WTC11 (cell line): ENCODE results near the gene MED9. TPM values are rescaled to one million over a fixed set of nuclear protein-coding genes. Genes with fewer than 3 reads are reported as not detected.

Experiments
- ATAC-seq: fragments of 200-7000 bp; cut with Tn5 transposase; 2 replicates; pipeline ENCODE4 v1.10.0; 2021; ENCODE audit warnings: mild to moderate bottlenecking, moderate library complexity
- CTCF ChIA-PET: fragments of 300-600 bp; sonication (Branson Sonifier 250); formaldehyde crosslinking; loops from one replicate; lab custom pipeline; 2021; ENCODE audit warnings: antibody characterized with exemption; lab: Charles Lee
- POLR2A ChIA-PET: fragments of 350-600 bp; sonication (Branson Sonifier 250); formaldehyde crosslinking; loops from one replicate; lab custom pipeline; 2021; ENCODE audit warnings: antibody characterized with exemption; lab: Charles Lee
- DNase-seq: peaks from one replicate; pipeline ENCODE4 v3.0.0; 2021; ENCODE audit warnings: low spot score
- H3K27ac Mint-ChIP-seq: 2 replicates; pipeline ENCODE4 v1.8.0; 2021; ENCODE audit warnings: mixed read lengths
- H3K27me3 Mint-ChIP-seq: 2 replicates; pipeline ENCODE4 v1.8.0; 2021; ENCODE audit warnings: low read depth, mild to moderate bottlenecking, moderate library complexity, mixed read lengths
- H3K36me3 Mint-ChIP-seq: 2 replicates; pipeline ENCODE4 v1.8.0; 2021; ENCODE audit warnings: mixed read lengths
- H3K4me1 Mint-ChIP-seq: 2 replicates; pipeline ENCODE4 v1.8.0; 2022; ENCODE audit warnings: mixed read lengths
- H3K4me3 Mint-ChIP-seq: 2 replicates; pipeline ENCODE4 v1.8.0; 2021; ENCODE audit warnings: mild to moderate bottlenecking, moderate library complexity, mixed read lengths
- H3K9me3 Mint-ChIP-seq: 2 replicates; pipeline ENCODE4 v1.8.0; 2021; ENCODE audit warnings: mixed read lengths
- FOXJ3 ChIP-seq: sonication (generic); formaldehyde crosslinking; IDR thresholded peaks from 2 replicates; pipeline ENCODE4 v1.9.0; 2021; ENCODE audit warnings: missing genetic modification reagents, mild to moderate bottlenecking, borderline replicate concordance
- IRF2 ChIP-seq: sonication (generic); formaldehyde crosslinking; IDR thresholded peaks from 2 replicates; pipeline ENCODE4 v1.8.0; 2022; ENCODE audit warnings: low read depth, missing genetic modification reagents, borderline replicate concordance
- KAT7 ChIP-seq: sonication (generic); formaldehyde crosslinking; IDR thresholded peaks from 2 replicates; pipeline ENCODE4 v1.8.1; 2023; ENCODE audit warnings: missing genetic modification reagents, mild to moderate bottlenecking, borderline replicate concordance
- PREB ChIP-seq: sonication (generic); formaldehyde crosslinking; IDR thresholded peaks from 2 replicates; pipeline ENCODE4 v1.8.1; 2022; ENCODE audit warnings: mild to moderate bottlenecking, missing genetic modification reagents, moderate library complexity, borderline replicate concordance
- SMAD3 ChIP-seq: sonication (generic); formaldehyde crosslinking; IDR thresholded peaks from 2 replicates; pipeline ENCODE4 v1.8.0; 2022; ENCODE audit warnings: missing genetic modification reagents, mild to moderate bottlenecking, borderline replicate concordance
- STAT6 ChIP-seq: sonication (generic); formaldehyde crosslinking; conservative IDR thresholded peaks from 2 replicates; pipeline ENCODE4 v1.8.1; 2023; ENCODE audit warnings: mild to moderate bottlenecking, low read depth, missing genetic modification reagents, moderate library complexity
- TCF7 ChIP-seq: sonication (generic); formaldehyde crosslinking; IDR thresholded peaks from 2 replicates; pipeline ENCODE4 v1.8.0; 2022; ENCODE audit warnings: mild to moderate bottlenecking, low read depth, missing genetic modification reagents, moderate library complexity
- ZNF121 ChIP-seq: sonication (generic); formaldehyde crosslinking; IDR thresholded peaks from 2 replicates; pipeline ENCODE4 v1.8.0; 2023; ENCODE audit warnings: missing genetic modification reagents
- ZNF263 ChIP-seq: sonication (generic); formaldehyde crosslinking; IDR thresholded peaks from 2 replicates; pipeline ENCODE4 v1.8.1; 2022; ENCODE audit warnings: low read depth, mild to moderate bottlenecking, moderate library complexity, missing genetic modification reagents
- ZNF281 ChIP-seq: sonication (generic); formaldehyde crosslinking; IDR thresholded peaks from 2 replicates; pipeline ENCODE4 v1.8.0; 2023; ENCODE audit warnings: mild to moderate bottlenecking, missing genetic modification reagents
- total RNA-seq: library from RNA; stranded (reverse); gene quantifications from 3 replicates; pipeline ENCODE4 v1.2.3, GENCODE V29; 2021
- TF ChIP-seq, protein P1 (sequence below): sonication (generic); formaldehyde crosslinking; IDR thresholded peaks from 2 replicates; pipeline ENCODE4 v1.8.1; 2023; ENCODE audit warnings: mild to moderate bottlenecking, missing genetic modification reagents, moderate library complexity
- TF ChIP-seq, protein P2 (sequence below): sonication (generic); formaldehyde crosslinking; IDR thresholded peaks from 2 replicates; pipeline ENCODE4 v1.8.1; 2023; ENCODE audit warnings: mild to moderate bottlenecking, moderate library complexity, missing genetic modification reagents
- TF ChIP-seq, protein P3 (sequence below): sonication (generic); formaldehyde crosslinking; IDR thresholded peaks from 2 replicates; pipeline ENCODE4 v1.8.0; 2023; ENCODE audit warnings: missing genetic modification reagents, mild to moderate bottlenecking, borderline replicate concordance
- TF ChIP-seq, protein P4 (sequence below): sonication (generic); formaldehyde crosslinking; IDR thresholded peaks from 2 replicates; pipeline ENCODE4 v1.8.0; 2022; ENCODE audit warnings: mild to moderate bottlenecking, missing genetic modification reagents

Gene MED9
- total RNA-seq, 1 experiment from 2014 or later, result 21.1 TPM

DNA sequence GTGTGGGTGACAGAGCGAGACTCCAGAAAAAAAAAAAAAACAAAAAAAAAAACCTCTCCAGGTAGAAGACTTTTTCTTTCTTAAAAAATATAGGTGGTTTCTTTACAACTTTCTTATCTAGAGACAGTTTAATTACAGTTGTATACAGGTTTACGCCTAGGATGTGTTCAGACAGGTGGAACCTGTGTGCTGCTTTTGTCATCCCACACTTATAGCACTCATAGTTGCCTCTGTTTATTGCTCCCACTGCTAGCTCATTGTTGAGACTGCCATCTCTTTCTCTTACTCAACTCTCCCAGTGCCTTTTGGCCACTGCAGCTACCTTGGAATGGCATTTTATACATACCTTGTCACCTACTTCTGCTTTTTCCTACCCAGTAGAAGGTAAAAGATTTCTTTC, 19.1 kb upstream of the MED9 start:
- DNase-seq, result no peak
- no peaks in the 10 kb centered on the region for H3K4me1 Mint-ChIP-seq
- TF ChIP-seq PREB (CRISPR knock-in tag) (no peak), TCF7 (CRISPR knock-in tag) (no peak), ZNF281 (no peak), FOXJ3 (CRISPR knock-in tag) (no peak), ZNF121 (CRISPR knock-in tag) (no peak), ZNF263 (CRISPR knock-in tag) (no peak), KAT7 (CRISPR knock-in tag) (no peak), SMAD3 (no peak), IRF2 (CRISPR knock-in tag) (no peak), STAT6 (CRISPR knock-in tag) (no peak)
- TF ChIP-seq, protein P1, sequence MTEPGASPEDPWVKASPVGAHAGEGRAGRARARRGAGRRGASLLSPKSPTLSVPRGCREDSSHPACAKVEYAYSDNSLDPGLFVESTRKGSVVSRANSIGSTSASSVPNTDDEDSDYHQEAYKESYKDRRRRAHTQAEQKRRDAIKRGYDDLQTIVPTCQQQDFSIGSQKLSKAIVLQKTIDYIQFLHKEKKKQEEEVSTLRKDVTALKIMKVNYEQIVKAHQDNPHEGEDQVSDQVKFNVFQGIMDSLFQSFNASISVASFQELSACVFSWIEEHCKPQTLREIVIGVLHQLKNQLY, result no peak
- TF ChIP-seq, protein P2, sequence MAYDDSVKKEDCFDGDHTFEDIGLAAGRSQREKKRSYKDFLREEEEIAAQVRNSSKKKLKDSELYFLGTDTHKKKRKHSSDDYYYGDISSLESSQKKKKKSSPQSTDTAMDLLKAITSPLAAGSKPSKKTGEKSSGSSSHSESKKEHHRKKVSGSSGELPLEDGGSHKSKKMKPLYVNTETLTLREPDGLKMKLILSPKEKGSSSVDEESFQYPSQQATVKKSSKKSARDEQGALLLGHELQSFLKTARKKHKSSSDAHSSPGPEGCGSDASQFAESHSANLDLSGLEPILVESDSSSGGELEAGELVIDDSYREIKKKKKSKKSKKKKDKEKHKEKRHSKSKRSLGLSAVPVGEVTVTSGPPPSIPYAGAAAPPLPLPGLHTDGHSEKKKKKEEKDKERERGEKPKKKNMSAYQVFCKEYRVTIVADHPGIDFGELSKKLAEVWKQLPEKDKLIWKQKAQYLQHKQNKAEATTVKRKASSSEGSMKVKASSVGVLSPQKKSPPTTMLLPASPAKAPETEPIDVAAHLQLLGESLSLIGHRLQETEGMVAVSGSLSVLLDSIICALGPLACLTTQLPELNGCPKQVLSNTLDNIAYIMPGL (CRISPR knock-in tag), result no peak
- TF ChIP-seq, protein P3, sequence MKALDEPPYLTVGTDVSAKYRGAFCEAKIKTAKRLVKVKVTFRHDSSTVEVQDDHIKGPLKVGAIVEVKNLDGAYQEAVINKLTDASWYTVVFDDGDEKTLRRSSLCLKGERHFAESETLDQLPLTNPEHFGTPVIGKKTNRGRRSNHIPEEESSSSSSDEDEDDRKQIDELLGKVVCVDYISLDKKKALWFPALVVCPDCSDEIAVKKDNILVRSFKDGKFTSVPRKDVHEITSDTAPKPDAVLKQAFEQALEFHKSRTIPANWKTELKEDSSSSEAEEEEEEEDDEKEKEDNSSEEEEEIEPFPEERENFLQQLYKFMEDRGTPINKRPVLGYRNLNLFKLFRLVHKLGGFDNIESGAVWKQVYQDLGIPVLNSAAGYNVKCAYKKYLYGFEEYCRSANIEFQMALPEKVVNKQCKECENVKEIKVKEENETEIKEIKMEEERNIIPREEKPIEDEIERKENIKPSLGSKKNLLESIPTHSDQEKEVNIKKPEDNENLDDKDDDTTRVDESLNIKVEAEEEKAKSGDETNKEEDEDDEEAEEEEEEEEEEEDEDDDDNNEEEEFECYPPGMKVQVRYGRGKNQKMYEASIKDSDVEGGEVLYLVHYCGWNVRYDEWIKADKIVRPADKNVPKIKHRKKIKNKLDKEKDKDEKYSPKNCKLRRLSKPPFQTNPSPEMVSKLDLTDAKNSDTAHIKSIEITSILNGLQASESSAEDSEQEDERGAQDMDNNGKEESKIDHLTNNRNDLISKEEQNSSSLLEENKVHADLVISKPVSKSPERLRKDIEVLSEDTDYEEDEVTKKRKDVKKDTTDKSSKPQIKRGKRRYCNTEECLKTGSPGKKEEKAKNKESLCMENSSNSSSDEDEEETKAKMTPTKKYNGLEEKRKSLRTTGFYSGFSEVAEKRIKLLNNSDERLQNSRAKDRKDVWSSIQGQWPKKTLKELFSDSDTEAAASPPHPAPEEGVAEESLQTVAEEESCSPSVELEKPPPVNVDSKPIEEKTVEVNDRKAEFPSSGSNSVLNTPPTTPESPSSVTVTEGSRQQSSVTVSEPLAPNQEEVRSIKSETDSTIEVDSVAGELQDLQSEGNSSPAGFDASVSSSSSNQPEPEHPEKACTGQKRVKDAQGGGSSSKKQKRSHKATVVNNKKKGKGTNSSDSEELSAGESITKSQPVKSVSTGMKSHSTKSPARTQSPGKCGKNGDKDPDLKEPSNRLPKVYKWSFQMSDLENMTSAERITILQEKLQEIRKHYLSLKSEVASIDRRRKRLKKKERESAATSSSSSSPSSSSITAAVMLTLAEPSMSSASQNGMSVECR (CRISPR knock-in tag), result no peak
- TF ChIP-seq, protein P4, sequence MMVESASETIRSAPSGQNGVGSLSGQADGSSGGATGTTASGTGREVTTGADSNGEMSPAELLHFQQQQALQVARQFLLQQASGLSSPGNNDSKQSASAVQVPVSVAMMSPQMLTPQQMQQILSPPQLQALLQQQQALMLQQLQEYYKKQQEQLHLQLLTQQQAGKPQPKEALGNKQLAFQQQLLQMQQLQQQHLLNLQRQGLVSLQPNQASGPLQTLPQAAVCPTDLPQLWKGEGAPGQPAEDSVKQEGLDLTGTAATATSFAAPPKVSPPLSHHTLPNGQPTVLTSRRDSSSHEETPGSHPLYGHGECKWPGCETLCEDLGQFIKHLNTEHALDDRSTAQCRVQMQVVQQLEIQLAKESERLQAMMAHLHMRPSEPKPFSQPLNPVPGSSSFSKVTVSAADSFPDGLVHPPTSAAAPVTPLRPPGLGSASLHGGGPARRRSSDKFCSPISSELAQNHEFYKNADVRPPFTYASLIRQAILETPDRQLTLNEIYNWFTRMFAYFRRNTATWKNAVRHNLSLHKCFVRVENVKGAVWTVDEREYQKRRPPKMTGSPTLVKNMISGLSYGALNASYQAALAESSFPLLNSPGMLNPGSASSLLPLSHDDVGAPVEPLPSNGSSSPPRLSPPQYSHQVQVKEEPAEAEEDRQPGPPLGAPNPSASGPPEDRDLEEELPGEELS (CRISPR knock-in tag), result no peak
- TF ChIP-seq, all 79 proteins: peak for 0
- H3K9me3 Mint-ChIP-seq, result peaks cover 15% of the 10 kb centered on the region
- H3K36me3 Mint-ChIP-seq, result peaks cover 6% of the 10 kb centered on the region
- ChIA-PET CTCF (interaction anchor here (0.7 kb wide), 1 partner anchor 107 kb away, joined by 3 read pairs; no protein-coding TSS in a partner anchor), POLR2A (no interaction called here)
- no peak overlapping the region for H3K27ac Mint-ChIP-seq
- no peak for ATAC-seq
- no peak overlapping the region for H3K4me3 Mint-ChIP-seq
- peaks cover 6% of the 10 kb centered on the region for H3K27me3 Mint-ChIP-seq
